GM18951 (cell line): ENCODE results near the gene OR6S1.
"Not testable (repeated sequence)": the region's sequence is repeated elsewhere in the genome, so short reads cannot be mapped to it uniquely, and the experiment has no call there.

ENCODE experiments used
- POLR2A ChIP-seq: IDR thresholded peaks from 4 replicates; pipeline ENCODE4 v1.6.1; 2011; ENCODE audit warnings: mild to moderate bottlenecking; ENCODE audit not compliant: insufficient read length, insufficient read depth; ENCODE audit errors: extremely low read depth
- in situ Hi-C: fragments of 300-500 bp; cut with MboI; formaldehyde crosslinking; loops from one replicate; pipeline ENCODE4 v1.12.0; 2022; ENCODE audit warnings: low sequenced_read_pairs, mixed read lengths, inconsistent platforms; ENCODE audit not compliant: unreplicated experiment

OR6S1 gene

DNA sequence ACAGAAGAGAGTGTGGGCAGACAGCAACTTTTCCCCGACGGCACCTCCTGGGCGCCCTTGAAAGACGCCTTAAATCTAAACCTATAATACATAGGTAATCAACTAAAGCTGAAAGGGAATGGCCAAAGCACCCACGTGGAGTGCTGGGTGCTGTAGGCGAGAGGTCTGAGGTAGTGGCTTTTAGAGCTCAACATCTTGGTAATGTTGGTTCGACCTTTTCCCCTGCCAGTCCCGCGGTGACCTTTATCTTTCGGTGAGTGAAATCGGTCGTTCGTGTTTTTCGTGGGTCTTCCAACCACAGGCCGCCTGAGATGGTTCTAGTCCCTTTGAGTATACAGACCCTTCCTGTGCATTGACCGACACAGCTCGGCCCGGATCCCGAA, 9.1 kb downstream of the OR6S1 start:
- in situ Hi-C loops: loop anchor here (10.0 kb wide), 1 partner anchor 52 kb away; the partner anchor contains the start of genes ANG and RNASE4
- no peak for TF ChIP-seq POLR2A

DNA sequence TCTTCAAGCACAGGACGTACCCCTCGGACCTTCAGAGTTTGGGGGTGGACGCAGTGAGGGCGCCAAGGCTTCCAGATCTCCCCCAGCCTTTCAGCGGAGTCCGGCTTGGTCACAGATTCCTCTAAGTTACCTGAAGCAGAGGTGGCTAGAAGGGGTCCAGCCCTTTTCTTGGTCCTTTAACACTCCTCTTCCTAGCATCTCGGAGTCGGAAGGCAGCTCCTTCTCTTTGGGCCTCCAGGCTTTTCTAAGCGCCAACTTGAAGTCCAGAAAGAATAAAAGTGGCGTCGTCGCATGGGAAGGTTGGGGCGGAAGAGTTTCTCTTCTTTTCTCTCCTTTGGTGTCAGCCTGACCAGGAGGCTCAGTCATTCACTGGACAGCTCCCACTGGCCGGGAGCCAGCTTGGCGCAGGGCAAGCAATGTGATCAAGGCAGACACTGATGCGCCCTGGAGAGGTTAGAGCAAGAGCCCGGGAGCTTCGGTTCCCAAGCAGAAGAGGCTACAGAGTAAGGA, 9.6 kb downstream of the OR6S1 start:
- in situ Hi-C loops: loop anchor here (10.0 kb wide), 1 partner anchor 53 kb away; the partner anchor contains the start of genes ANG and RNASE4
- TF ChIP-seq POLR2A: no peak

DNA sequence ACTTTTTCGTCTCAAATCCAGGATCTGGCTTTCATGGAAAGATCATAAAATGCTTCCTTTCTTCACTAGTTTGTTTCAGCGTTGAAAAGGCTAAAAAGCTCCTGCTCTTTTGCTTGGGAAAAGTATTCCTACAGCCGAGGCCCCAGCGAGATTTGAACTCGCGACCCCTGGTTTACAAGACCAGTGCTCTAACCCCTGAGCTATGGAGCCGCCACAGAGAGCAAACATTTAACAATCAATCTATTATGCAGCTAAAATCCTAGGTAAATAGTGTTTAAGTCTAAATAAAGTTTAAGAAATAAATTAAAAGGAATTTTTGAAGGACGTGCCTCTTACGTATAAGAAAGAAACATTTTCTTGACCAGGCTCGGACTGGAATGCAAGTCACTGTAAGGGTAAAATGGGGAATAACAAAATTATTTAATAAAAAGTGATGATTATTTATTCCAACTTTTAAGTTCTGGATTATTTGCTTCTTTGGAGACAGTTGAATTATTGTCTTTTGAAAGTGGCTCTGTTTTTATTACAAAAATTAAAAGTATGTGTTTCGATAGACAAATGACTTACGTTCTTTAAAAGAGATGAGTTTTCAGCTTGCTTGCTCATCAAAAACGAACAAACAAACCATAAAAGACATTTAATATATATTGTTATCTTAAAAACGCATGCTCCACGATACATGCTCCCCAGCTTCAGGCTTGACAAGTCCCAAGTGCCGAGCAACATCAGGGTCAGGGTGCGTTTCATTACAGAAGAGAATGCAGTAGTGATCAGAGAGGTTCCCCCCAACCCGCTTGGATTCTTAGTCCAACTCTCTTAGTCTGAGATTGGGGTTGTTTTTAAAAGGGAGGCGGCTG, 10.2 kb downstream of the OR6S1 start:
- no peak for TF ChIP-seq POLR2A
- in situ Hi-C loops: loop anchor here (10.0 kb wide), 1 partner anchor 54 kb away; the partner anchor contains the start of genes ANG and RNASE4

DNA sequence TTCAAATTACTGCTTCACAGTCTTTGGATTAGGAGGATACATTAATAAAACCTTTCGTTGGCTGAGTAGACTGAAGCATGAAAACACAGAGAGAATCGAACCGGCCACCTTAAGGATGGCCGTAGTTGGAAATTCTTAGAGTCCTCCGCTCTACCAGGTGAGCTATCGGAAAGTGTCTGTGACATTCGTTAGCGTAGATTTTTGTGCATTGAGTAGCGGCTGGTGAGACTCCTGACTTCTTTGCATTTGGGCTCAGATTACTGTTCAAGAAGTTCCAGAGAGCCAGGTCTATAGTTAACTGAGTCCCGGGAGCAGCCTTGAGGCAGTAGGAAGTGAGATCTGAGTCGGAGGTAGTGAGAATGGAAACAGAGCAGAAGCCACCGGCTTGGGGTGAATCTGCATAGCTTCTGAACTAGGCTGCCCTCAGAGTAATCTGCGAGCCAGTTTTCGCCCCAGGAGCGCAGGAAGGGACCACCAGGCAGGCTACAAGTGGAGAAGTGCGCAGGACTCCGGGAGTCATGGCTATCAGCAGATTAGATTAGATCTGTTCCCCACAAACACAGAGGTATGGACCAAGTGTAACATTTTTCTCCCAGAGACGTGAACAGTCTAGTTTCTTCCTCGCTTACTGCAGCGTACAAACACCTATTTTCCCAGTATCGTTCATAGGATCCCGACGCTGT, 11.0 kb downstream of the OR6S1 start:
- in situ Hi-C loops: loop anchor here (10.0 kb wide), 1 partner anchor 54 kb away; the partner anchor contains the start of genes ANG and RNASE4
- TF ChIP-seq POLR2A: no peak

DNA sequence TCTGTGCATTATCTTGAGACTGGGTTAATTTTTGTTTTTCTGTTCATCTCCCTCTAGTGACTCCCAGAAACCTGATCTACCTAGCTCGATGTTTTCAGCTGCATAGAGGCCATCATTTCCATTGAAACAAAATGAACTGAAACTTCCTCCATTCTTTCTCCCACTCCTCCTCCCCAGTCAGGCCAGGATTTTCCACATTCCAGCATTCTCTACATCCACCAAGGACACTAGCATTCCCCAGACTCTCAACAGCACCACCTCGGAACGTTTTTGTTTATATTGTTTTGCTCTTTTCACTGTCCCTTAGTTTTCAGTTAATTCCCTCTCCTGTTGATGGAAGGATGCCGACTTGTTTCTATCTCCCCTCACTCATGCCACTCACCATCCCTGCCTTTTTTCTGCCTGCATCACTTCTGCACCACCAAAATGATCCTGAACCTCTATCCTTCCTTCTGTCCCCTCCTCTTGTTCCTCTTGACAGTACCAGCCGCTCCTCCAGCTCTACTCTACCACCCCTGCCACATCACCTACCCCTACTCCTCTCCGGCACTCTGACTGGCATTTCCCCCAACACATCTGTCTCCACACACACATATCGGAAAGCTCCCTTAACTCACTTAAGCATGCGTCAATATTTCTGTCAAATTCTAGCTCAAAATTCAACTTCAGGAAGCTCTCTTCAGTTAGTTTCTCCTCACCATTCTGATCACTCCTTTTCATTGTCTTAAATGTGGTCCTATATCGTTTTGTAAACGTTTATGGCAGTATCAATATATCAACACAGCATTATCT, 13.2 kb downstream of the OR6S1 start:
- TF ChIP-seq POLR2A: no peak
- in situ Hi-C loops: no loop called here

DNA sequence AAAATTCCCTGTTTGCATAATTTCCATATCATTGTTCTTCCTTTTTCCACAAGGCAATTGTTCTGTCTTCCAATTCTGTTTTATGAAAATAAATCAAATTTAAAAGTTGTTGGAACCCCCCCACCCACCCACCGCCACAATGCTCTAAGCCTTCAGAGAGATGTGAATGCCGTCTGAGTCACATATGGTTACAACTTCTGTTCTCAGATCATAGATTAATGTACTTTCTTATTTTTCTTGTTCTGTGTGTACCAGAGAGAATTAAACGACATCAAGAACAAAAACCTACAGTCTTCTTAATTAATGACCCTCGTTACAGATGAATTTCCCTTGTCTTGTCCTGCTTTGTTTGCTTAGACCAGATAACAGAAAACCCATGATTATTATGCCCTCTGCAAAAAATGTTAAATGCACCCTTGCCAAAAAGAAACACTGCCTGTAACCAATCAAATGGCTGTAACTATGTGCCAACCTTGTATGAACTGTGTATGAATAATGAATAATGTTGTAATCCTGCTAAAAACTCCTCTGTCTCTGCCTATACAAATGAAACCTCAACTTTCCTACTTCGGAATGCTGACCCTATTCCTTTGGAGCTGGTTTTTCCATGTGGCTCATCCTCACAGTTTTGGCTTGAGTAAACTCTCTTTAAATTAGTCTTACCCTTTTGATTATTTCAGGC, 14.0 kb downstream of the OR6S1 start:
- TF ChIP-seq POLR2A: no peak
- in situ Hi-C loops: no loop called here

DNA sequence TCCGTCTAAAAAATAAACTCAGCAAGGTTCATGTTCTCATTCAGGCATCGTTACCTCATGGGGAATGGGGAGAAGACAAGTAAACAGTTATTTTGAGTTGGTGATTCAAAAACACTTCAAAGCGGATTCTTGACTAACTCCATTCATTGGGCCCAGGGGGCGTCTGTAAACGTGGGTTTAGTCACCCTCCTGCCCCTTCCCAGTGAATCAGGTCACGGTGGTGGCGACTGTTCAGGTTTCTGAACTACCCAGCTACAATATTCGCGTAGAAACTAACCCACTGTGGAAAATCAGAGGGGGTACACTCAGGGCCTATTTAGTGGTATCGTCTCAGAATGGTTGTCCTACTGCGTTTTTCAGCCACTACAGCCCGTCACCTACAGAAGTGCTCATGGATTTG, 15.2 kb downstream of the OR6S1 start:
- in situ Hi-C loops: no loop called here
- no peak for TF ChIP-seq POLR2A

DNA sequence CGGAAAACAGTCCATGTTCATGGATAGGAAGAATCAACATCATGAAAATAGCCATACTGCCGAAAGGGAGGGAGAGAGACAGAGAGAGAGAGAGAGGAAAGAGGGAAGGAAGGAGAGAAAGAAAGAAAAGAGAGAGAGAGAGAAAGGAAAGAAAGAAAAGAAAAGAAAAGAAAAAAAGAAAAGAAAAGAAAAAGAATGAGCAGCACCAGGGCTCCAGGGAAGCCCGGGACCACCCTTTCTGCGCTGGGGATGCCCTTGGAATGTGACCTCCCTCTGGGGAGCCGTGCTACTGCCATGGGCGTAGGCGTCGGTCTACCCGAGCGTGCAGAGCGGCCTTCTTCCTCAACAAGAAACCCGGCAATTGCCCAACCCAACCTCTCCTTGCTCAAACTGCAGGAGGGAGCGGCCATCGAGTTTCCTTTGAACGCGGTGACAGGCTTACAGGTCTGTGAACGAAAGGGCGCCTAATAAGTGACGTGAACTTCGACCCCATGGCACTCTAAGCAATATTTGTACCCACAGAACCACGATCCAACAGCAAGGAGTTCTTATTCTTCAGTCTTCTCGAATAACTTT, 16.9 kb downstream of the OR6S1 start:
- in situ Hi-C loops: no loop called here
- TF ChIP-seq POLR2A: no peak

DNA sequence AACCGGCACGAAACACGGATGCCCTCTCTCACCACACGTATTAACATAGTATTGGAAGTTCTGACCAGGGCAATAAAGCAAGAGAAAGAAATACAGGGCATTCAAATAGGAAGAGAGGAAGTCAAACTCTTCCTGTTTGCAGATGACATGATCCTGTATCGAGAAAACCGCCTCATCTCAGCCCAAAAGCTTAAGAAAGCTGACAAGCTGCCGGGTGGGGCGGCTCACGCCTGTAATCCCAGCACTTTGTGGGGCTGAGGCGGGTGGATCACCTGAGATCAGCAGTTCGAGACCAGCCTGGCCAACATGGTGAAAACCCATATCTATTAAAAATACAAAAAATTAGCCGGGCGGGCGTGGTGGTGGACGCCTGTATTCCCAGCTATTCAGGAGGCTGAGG, 17.7 kb downstream of the OR6S1 start:
- no peak for TF ChIP-seq POLR2A
- in situ Hi-C loops: no loop called here

DNA sequence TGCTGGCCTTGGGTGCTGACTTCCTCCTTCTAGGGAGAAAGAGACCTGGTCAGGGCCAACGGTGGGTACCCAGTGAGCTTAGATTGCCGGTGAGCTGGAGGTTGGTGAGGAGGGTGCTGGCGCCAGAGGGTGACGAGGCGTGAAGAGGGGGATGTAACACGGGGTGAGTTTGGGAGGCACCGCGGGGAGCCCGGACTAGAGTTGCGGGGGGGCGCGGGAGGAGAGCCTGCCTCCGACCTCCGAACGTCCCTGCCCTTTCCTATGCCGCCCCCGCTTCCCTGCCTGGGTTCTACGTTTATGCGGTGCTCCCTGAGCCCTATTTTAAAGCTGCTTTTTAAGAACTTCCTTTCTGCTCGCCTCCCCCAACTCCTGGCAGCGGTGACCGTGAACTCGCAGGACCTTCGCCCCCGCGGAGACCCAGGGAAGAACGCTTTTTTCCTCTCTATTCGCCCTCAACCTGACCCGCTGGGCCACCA, 18.6 kb downstream of the OR6S1 start:
- in situ Hi-C loops: no loop called here
- no peak for TF ChIP-seq POLR2A

DNA sequence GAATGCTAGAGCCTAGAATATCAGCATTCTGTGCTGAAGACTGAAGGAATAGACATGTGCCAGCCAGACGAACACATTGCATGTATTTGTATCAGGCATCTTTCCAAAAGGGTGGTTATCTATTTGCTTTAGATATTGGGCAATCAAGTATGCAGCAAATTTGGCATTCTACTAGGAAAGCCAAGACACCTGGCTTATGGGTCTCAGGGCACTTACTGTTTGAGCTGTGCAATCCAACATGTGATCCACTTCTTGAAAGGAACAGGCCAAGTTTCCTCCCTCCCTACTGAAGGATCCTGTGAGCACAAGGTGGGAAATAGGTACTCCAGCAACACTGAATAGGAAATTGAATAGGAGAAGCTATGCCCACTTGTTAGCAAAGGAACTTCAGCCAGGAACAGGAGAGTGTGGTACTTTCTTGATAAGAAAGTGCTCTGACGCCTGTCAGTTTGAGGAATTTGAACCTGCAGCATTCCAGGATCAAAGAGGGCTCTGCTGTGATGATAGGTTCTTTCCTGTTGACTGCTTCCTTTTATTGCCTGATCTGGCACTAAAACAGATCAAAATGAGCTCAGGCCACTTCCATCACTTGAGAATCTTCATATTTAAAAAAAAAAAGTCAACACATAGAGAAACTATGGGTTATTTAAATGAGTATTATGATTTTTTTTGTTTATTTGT, 20.6 kb downstream of the OR6S1 start:
- no peak for TF ChIP-seq POLR2A
- in situ Hi-C loops: no loop called here

DNA sequence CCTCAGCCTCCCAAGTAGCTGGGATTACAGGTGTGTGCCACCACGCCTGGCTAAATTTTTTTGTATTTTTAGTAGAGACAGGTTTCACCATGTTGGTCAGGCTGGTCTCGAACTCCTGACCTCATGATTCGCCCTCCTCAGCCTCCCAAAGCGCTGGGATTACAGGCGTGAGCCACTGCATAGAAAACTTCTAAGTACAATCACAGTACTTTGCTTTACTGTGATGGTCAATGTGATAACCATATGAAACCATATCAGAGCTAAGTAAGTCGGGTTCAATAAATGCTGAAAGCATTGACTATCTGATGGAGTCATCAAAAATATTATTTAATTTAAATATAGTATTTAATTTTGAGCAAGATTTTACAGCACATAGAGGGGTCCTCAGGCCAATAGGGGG, 21.8 kb downstream of the OR6S1 start:
- in situ Hi-C loops: not testable (repeated sequence)
